GM12875 (cell line): ENCODE measurements around the gene KRTAP5-4.

Source experiments
- H3K4me3 ChIP-seq: one replicate; pipeline ENCODE4 v1.5.1; 2011; ENCODE audit warnings: low read depth, low read length, control low read depth
- CTCF ChIP-seq: IDR thresholded peaks from 2 replicates; pipeline ENCODE4 v1.5.1; 2011; ENCODE audit warnings: low read depth, mild to moderate bottlenecking, control low read depth, inconsistent platforms, low read length, moderate library complexity, borderline replicate concordance; ENCODE audit not compliant: insufficient read depth

The KRTAP5-4 gene

GRCh38 chr11:1573077-1573902, 48.6 kb downstream of the KRTAP5-4 start:
- no peak overlapping the region for H3K4me3 ChIP-seq
- no peak for TF ChIP-seq CTCF

GRCh38 chr11:1572197-1573076, 49.5 kb downstream of the KRTAP5-4 start, which contains the start of gene DUSP8:
Gene DUSP8 (minus strand): TSS chr11:1572271. CDS start chr11:1565826, 6,445 bp downstream.
- H3K4me3 ChIP-seq, result no peak within 1 kb of the TSS
- no peak for TF ChIP-seq CTCF

- TF ChIP-seq CTCF, result no peak
- H3K4me3 ChIP-seq, result no peak overlapping the region
Measured at GRCh38 chr11:1571760-1572196, 50.2 kb downstream of the KRTAP5-4 start.
